Measurements from ENCODE around the gene PDE4B.

The PDE4B gene

DNA sequence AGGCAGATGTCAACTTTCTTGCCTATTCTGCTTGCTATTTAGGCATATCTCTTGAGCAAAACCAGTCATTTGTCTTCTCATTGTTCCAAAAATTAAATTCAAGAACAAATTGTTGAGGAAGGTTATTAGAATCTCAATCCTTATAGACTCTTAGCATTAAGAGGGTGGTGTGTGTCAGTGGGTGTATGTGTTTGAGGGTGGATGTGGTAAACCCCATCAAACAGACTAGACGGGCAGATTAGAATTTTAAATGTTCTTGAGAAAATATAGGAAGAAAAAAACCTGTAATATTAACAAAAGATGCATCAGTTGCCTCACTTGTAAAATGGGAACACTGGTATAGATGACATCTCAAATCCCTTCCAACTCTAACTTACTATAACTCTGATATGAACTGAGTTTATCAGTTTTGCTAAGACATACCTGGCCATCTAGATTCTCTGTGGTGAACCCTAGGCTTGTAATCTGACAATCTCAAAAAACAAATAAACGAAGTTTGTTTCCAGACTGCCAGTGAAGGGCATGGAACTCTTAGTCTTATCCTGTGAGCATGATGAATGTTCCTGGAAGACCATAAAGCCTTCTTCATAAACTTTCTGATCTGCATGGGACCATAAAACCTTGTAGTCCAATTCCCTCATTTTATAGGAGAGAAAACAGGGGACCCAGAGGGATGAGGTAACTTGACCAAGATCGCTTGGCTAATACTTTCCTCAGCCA lies 564.9 kb downstream of the PDE4B start:
- peak overlapping the region; percentile 54 for H3K56ac ChIP-seq (ENCODE audit: low read length)
- H2BK15ac ChIP-seq (replicated peaks; ENCODE audit: low read depth), result peak overlapping the region; percentile 98
- peak overlapping the region; percentile 5 for H4K5ac ChIP-seq (ENCODE audit: low read length)
- H3K79me1 ChIP-seq (ENCODE audit: low read length), result no peaks in the 10 kb centered on the region
- H2AK5ac ChIP-seq (ENCODE audit: low read length), result peak overlapping the region; percentile 88
- H3K4me1 ChIP-seq (ENCODE audit: control insufficient read depth, low read depth, low read length), result peaks cover 12% of the 10 kb centered on the region
- H3K9ac ChIP-seq (ENCODE audit: low read length), result no peak overlapping the region
- no peak overlapping the region for H4K8ac ChIP-seq (ENCODE audit: low read depth, low read length)
- H3K18ac ChIP-seq (ENCODE audit: low read length), result peak overlapping the region; percentile 92
- DNase-seq, result no peak
- H3K4me3 ChIP-seq (ENCODE audit: low read length), result no peak overlapping the region
- no peak overlapping the region for H3K27ac ChIP-seq (ENCODE audit: low read depth, low read length)
- no CpG with 5 or more reads among the region's 3 CpGs for WGBS (ENCODE audit: extremely low coverage, insufficient coverage, low lambda C conversion rate)
- no peaks in the 10 kb centered on the region for H3K27me3 ChIP-seq (ENCODE audit: insufficient read depth, low read length, poor library complexity)
- H3K36me3 ChIP-seq (ENCODE audit: control insufficient read depth, insufficient read depth, low read length), result no peaks in the 10 kb centered on the region
- H3K79me2 ChIP-seq (ENCODE audit: control insufficient read depth, insufficient read depth, low read length), result no peaks in the 10 kb centered on the region
- H2BK120ac ChIP-seq (ENCODE audit: low read depth, low read length), result peak overlapping the region; percentile 61
- no peak overlapping the region for H3K4me2 ChIP-seq (ENCODE audit: low read length)
- no peak overlapping the region for H3K23ac ChIP-seq (ENCODE audit: low read length)
- peak overlapping the region; percentile 79 for H3K4ac ChIP-seq (ENCODE audit: low read depth, low read length)
- peak overlapping the region; percentile 28 for H2BK5ac ChIP-seq (ENCODE audit: low read length)

DNA sequence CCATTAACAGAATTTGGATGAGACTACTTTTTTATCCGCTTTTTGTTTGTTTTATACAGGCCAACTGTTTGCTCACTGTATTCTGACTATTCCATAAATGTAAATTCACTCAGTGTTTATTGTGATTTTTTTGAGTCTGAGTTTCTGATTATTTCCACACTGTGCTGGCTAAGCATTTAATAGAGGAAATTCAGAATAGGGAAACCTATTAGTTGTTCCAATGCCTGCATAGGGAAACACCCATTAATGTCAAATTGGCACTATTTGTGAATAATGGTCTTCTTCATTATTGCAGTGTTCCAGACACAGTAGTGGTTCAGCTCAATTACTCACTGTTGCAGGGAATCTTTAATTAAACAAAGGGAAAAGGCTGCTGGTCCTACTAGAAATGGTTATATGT lies 566.6 kb downstream of the PDE4B start:
- Histone ChIP-seq H4K8ac (ENCODE audit: low read depth, low read length) (no peak overlapping the region), H3K9ac (ENCODE audit: low read length) (no peak overlapping the region), H3K4me2 (ENCODE audit: low read length) (no peak overlapping the region), H3K36me3 (ENCODE audit: control insufficient read depth, insufficient read depth, low read length) (no peaks in the 10 kb centered on the region), H3K4me3 (ENCODE audit: low read length) (no peak overlapping the region), H2BK120ac (ENCODE audit: low read depth, low read length) (no peak overlapping the region), H3K4ac (ENCODE audit: low read depth, low read length) (no peak overlapping the region), H2BK15ac (replicated peaks; ENCODE audit: low read depth) (peak overlapping the region; percentile 57), H3K56ac (ENCODE audit: low read length) (no peak overlapping the region), H3K18ac (ENCODE audit: low read length) (no peak overlapping the region), H3K4me1 (ENCODE audit: control insufficient read depth, low read depth, low read length) (peaks cover 4% of the 10 kb centered on the region), H3K79me2 (ENCODE audit: control insufficient read depth, insufficient read depth, low read length) (no peaks in the 10 kb centered on the region), H3K23ac (ENCODE audit: low read length) (no peak overlapping the region), H3K27me3 (ENCODE audit: insufficient read depth, low read length, poor library complexity) (no peaks in the 10 kb centered on the region), H2BK5ac (ENCODE audit: low read length) (no peak overlapping the region), H4K5ac (ENCODE audit: low read length) (no peak overlapping the region), H3K79me1 (ENCODE audit: low read length) (no peaks in the 10 kb centered on the region), H2AK5ac (ENCODE audit: low read length) (no peak overlapping the region), H3K27ac (ENCODE audit: low read depth, low read length) (no peak overlapping the region)
- no CpG with 5 or more reads among the region's 1 CpG for WGBS (ENCODE audit: extremely low coverage, insufficient coverage, low lambda C conversion rate)
- no peak for DNase-seq

DNA sequence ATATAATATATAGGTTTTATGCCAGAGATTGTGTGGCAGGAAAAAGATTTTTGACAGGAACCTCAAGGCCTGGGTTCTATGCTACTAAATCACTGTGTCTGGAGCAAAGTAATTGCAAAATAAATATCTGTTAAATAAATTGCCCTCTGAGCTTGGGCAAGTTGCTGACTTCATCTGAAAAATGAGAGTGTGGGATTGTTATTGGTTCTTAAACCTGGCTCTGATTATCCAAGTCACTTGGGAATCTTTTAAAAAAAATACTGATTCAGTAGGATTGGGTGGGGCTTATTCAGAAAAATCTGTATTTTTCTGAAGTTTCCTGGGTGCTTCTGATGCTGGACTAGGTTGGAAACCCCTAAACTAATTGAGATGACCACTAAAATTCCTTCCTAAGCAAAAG lies 567.1 kb downstream of the PDE4B start:
- H2BK15ac ChIP-seq (replicated peaks; ENCODE audit: low read depth), result no peak overlapping the region
- H3K56ac ChIP-seq (ENCODE audit: low read length), result no peak overlapping the region
- no peak for DNase-seq
- H2AK5ac ChIP-seq (ENCODE audit: low read length), result no peak overlapping the region
- no peaks in the 10 kb centered on the region for H3K27me3 ChIP-seq (ENCODE audit: insufficient read depth, low read length, poor library complexity)
- H4K5ac ChIP-seq (ENCODE audit: low read length), result no peak overlapping the region
- H3K79me1 ChIP-seq (ENCODE audit: low read length), result no peaks in the 10 kb centered on the region
- H3K4me2 ChIP-seq (ENCODE audit: low read length), result no peak overlapping the region
- no peak overlapping the region for H2BK120ac ChIP-seq (ENCODE audit: low read depth, low read length)
- H3K4ac ChIP-seq (ENCODE audit: low read depth, low read length), result no peak overlapping the region
- H3K27ac ChIP-seq (ENCODE audit: low read depth, low read length), result no peak overlapping the region
- H3K36me3 ChIP-seq (ENCODE audit: control insufficient read depth, insufficient read depth, low read length), result no peaks in the 10 kb centered on the region
- H2BK5ac ChIP-seq (ENCODE audit: low read length), result no peak overlapping the region
- peak overlapping the region; percentile 56 for H3K18ac ChIP-seq (ENCODE audit: low read length)
- no peak overlapping the region for H3K23ac ChIP-seq (ENCODE audit: low read length)
- no peak overlapping the region for H3K9ac ChIP-seq (ENCODE audit: low read length)
- no peaks in the 10 kb centered on the region for H3K79me2 ChIP-seq (ENCODE audit: control insufficient read depth, insufficient read depth, low read length)
- peaks cover 4% of the 10 kb centered on the region for H3K4me1 ChIP-seq (ENCODE audit: control insufficient read depth, low read depth, low read length)
- H4K8ac ChIP-seq (ENCODE audit: low read depth, low read length), result no peak overlapping the region
- H3K4me3 ChIP-seq (ENCODE audit: low read length), result no peak overlapping the region

DNA sequence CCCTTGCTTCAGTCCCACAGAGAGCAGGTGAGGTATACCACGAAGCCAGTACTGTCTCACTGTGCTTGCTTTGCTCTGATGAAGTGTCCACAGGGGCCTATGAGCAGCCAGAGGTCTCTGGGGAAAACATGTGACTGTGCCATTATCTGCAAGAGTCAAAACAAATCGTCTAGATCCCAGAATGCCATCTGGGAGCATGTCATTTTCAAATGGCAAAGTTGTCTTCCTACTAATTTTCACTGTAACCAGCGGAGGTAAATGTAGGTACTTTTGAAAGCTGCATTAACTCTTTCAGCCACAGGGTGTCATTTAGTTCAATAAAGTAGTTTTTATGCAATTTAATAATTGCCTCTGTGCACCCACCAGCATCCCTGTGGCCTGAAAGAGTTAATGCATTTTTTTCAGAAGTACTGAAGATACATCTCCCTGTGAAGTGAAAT lies 567.6 kb downstream of the PDE4B start:
- Histone ChIP-seq H2BK5ac (ENCODE audit: low read length) (no peak overlapping the region), H3K4me2 (ENCODE audit: low read length) (no peak overlapping the region), H2AK5ac (ENCODE audit: low read length) (no peak overlapping the region), H3K36me3 (ENCODE audit: control insufficient read depth, insufficient read depth, low read length) (no peaks in the 10 kb centered on the region), H3K27ac (ENCODE audit: low read depth, low read length) (no peak overlapping the region), H3K23ac (ENCODE audit: low read length) (no peak overlapping the region), H2BK120ac (ENCODE audit: low read depth, low read length) (no peak overlapping the region), H4K5ac (ENCODE audit: low read length) (no peak overlapping the region), H3K79me2 (ENCODE audit: control insufficient read depth, insufficient read depth, low read length) (no peaks in the 10 kb centered on the region), H3K27me3 (ENCODE audit: insufficient read depth, low read length, poor library complexity) (no peaks in the 10 kb centered on the region), H3K18ac (ENCODE audit: low read length) (peak overlapping the region; percentile 56), H4K8ac (ENCODE audit: low read depth, low read length) (no peak overlapping the region), H3K4me1 (ENCODE audit: control insufficient read depth, low read depth, low read length) (peaks cover 4% of the 10 kb centered on the region), H3K4me3 (ENCODE audit: low read length) (no peak overlapping the region), H3K56ac (ENCODE audit: low read length) (no peak overlapping the region), H3K9ac (ENCODE audit: low read length) (no peak overlapping the region), H2BK15ac (replicated peaks; ENCODE audit: low read depth) (no peak overlapping the region), H3K79me1 (ENCODE audit: low read length) (no peaks in the 10 kb centered on the region), H3K4ac (ENCODE audit: low read depth, low read length) (no peak overlapping the region)
- DNase-seq, result no peak
- no CpG with 5 or more reads among the region's 3 CpGs for WGBS (ENCODE audit: extremely low coverage, insufficient coverage, low lambda C conversion rate)

DNA sequence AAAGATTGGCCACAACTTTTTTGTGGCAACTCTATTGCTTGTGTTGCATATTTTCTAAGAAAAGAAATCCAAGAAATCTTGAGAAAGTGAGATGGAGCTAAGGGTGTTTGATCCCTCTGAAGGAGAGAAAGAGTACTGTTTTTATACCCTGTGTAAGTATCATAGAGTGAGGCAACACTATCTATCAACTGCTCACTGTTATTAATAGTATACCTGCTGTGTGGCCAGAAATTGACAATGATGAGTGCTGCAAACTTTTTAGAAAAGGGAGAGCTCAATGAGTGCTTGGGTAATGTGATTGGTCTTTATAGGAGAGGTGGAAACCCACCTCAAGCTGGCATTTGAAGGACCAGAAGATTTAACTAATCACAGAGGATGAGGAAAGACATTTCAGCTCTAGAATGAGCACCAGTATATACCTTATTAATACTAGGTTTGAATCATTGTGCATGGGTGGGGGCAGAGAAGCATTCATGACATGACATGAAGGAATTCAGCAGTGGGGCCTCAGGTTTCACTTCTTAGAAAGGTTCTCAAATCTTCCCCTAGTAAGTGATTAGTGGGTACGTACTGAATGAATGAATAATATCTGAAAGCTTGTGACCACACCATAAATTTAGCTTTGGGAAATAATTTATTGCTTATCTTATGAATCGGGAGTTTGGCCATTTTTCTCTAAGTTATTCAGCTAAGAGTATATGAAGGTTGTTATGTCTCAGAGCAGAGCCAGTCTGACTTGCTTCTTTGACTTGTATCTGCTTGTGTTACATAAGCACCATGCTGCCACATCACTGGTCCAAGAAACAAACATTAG lies 572.1 kb downstream of the PDE4B start:
- no peak overlapping the region for H4K5ac ChIP-seq (ENCODE audit: low read length)
- H3K4ac ChIP-seq (ENCODE audit: low read depth, low read length), result no peak overlapping the region
- no peak overlapping the region for H2AK5ac ChIP-seq (ENCODE audit: low read length)
- H3K4me2 ChIP-seq (ENCODE audit: low read length), result no peak overlapping the region
- H3K79me1 ChIP-seq (ENCODE audit: low read length), result no peaks in the 10 kb centered on the region
- no peak overlapping the region for H2BK120ac ChIP-seq (ENCODE audit: low read depth, low read length)
- H3K23ac ChIP-seq (ENCODE audit: low read length), result no peak overlapping the region
- no peak overlapping the region for H3K18ac ChIP-seq (ENCODE audit: low read length)
- H4K8ac ChIP-seq (ENCODE audit: low read depth, low read length), result no peak overlapping the region
- no peak for DNase-seq
- H3K4me3 ChIP-seq (ENCODE audit: low read length), result no peak overlapping the region
- H3K79me2 ChIP-seq (ENCODE audit: control insufficient read depth, insufficient read depth, low read length), result no peaks in the 10 kb centered on the region
- H3K56ac ChIP-seq (ENCODE audit: low read length), result no peak overlapping the region
- no peak overlapping the region for H3K9ac ChIP-seq (ENCODE audit: low read length)
- no peak overlapping the region for H3K27ac ChIP-seq (ENCODE audit: low read depth, low read length)
- H2BK5ac ChIP-seq (ENCODE audit: low read length), result no peak overlapping the region
- no peaks in the 10 kb centered on the region for H3K4me1 ChIP-seq (ENCODE audit: control insufficient read depth, low read depth, low read length)
- no peak overlapping the region for H2BK15ac ChIP-seq (replicated peaks; ENCODE audit: low read depth)
- no peaks in the 10 kb centered on the region for H3K27me3 ChIP-seq (ENCODE audit: insufficient read depth, low read length, poor library complexity)
- no CpG with 5 or more reads among the region's 2 CpGs for WGBS (ENCODE audit: extremely low coverage, insufficient coverage, low lambda C conversion rate)
- peaks cover 4% of the 10 kb centered on the region for H3K36me3 ChIP-seq (ENCODE audit: control insufficient read depth, insufficient read depth, low read length)

Data from mesendoderm (in vitro differentiated cells).